Left lung (tissue), 10 donors: Measurements from ENCODE around the gene DYNLT1. TPM values are rescaled to one million over a fixed set of nuclear protein-coding genes. Genes with fewer than 3 reads are reported as not detected.
A peak's percentile ranks its signal among the peaks of the same experiment; 100 is the strongest.

ENCODE experiments used
- ATAC-seq: fragments of 200-7000 bp; cut with Tn5 transposase; one replicate; pipeline ENCODE4 v1.9.1; 2020; ENCODE audit warnings: moderate library complexity
- DNase-seq, 4 donors: peaks; one replicate each; pipeline ENCODE4 v3.0.0-alpha.2; 2013 to 2020
- H3K27ac ChIP-seq, 2 donors: fragments of 200-600 bp; sonication (generic) in 1 of 2; one replicate each; pipeline versions ENCODE4 v1.5.0 to v1.8.0; 2020 to 2021
- H3K27me3 ChIP-seq, 2 donors: fragments of 200-600 bp; sonication (generic) in 1 of 2; one replicate each; pipeline versions ENCODE4 v1.5.0 to v1.8.0; 2020 to 2021
- H3K36me3 ChIP-seq, 2 donors: fragments of 200-600 bp; sonication (generic) in 1 of 2; one replicate each; pipeline versions ENCODE4 v1.5.0 to v1.8.0; 2020 to 2021
- H3K4me1 ChIP-seq, 2 donors: fragments of 200-600 bp; one replicate each; pipeline ENCODE4 v1.8.0; 2021
- H3K4me3 ChIP-seq, 2 donors: fragments of 200-600 bp; sonication (generic) in 1 of 2; one replicate each; pipeline versions ENCODE4 v1.5.0 to v1.8.0; 2020 to 2021; ENCODE audit warnings: mild to moderate bottlenecking in 1 of 2
- H3K9me3 ChIP-seq, 2 donors: fragments of 200-600 bp; sonication (generic) in 1 of 2; one replicate each; pipeline versions ENCODE4 v1.5.0 to v1.8.0; 2020 to 2021
- intact Hi-C, 2 donors: fragments of 100-400 bp; cut with DNase I; formaldehyde crosslinking; loops; one replicate each; pipeline versions ENCODE4 v1.11.2 to v1.14.2; 2022
- polyA plus RNA-seq, 6 donors: library from polyadenylated mRNA; unstranded; fragments of 120-200 nt; gene quantifications; one replicate each; pipeline ENCODE4 v1.2.1, GENCODE V29; 2013; ENCODE audit not compliant: insufficient read length in 6 of 6
- total RNA-seq, 2 donors: library from RNA; stranded (reverse); fragmentation: NEBNext Ultra II Directional; extraction: Animal tissue kit (Norgen Biotek cat#: 25700); gene quantifications; one replicate each; pipeline ENCODE4 v1.2.1, GENCODE V29; 2021
- TF ChIP-seq, protein P1 (sequence below), 2 donors: fragments of 200-600 bp; sonication (generic) in 1 of 2; IDR thresholded peaks; one replicate each; pipeline versions ENCODE4 v1.5.0 to v1.8.0; 2021; ENCODE audit warnings: antibody characterized with exemption in 2 of 2
- donor health status: DM: no; HTN: yes; CAD: no.
- donor health status: DM: no; HTN: no; CAD: no.

Gene DYNLT1
- total and polyA plus RNA-seq, 8 donors, result 116 to 163 (median 139) TPM

DNA sequence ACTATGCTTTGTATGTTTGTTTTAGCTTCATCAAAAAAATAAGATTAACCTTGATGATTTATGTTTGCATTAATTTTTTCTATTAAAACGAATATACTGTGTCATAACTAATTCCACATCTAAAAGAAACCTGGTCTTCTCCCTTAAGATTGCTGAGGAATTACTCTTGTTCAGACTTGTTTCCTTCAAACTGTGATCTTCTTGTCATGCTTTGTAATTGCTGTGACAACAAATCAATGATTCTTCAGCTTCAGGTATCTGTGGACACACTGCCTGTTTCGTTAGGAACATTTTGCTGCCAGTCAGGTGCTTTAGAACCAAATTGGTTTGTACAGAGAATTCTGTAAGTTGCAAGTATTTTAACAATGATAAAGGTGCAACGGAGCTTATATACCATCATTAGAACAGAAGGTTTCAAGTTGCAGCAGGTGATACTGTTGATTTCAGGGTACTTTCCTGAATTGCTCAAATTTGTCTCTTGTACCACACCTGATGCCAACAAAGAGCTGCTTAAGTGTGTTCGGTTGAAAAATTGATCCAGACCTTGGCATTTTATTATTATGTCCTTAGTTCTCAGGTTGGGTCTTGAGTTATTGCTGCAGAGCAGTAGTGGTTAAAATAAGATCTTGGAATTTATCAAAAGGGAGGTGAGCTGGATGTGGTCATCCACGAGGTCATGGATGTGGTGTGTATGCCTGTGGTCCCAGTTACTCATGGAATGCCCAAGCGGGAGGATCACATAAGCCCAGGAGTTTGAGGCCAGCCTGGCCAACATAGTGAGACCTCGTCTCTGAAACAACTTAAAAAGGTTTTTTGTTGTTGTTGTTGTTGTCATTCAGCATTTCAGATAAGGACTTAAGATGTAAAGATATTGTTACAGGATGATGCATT lies 24.8 kb upstream of the DYNLT1 start:
- Histone ChIP-seq H3K4me3 (no peak overlapping the region), H3K27ac (peak overlapping the region in 1 of 2 donors; percentile 89), H3K36me3 (no peaks in the 10 kb centered on the region), H3K27me3 (no peaks in the 10 kb centered on the region), H3K4me1 (peaks cover 10 to 32% of the 10 kb centered on the region in 2 donors), H3K9me3 (no peaks in the 10 kb centered on the region)
- TF ChIP-seq, protein P1, sequence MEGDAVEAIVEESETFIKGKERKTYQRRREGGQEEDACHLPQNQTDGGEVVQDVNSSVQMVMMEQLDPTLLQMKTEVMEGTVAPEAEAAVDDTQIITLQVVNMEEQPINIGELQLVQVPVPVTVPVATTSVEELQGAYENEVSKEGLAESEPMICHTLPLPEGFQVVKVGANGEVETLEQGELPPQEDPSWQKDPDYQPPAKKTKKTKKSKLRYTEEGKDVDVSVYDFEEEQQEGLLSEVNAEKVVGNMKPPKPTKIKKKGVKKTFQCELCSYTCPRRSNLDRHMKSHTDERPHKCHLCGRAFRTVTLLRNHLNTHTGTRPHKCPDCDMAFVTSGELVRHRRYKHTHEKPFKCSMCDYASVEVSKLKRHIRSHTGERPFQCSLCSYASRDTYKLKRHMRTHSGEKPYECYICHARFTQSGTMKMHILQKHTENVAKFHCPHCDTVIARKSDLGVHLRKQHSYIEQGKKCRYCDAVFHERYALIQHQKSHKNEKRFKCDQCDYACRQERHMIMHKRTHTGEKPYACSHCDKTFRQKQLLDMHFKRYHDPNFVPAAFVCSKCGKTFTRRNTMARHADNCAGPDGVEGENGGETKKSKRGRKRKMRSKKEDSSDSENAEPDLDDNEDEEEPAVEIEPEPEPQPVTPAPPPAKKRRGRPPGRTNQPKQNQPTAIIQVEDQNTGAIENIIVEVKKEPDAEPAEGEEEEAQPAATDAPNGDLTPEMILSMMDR (IDR thresholded peaks at IDR 0.05), result no peak
- ATAC-seq (no peak), DNase-seq (no peak)
- intact Hi-C loops, result no loop called here

DNA sequence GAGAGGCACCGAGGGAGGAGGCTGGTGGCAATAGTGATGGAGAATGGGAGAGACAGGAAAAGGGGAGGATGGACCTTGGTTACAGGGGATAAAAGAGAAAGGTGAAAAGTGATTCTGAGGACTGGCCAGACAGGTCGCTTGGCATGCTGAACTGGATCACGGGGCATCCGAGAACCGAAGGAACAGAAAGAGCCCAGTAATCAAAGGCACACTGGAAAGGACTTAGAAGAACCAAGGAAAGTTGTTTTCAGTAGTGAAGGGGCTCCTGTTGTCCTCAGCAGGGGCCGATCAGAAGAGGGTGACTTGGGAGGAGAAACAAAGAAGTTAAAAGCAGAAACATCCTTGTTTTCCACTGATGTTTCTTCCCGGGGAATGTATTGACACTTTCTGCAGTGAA lies 24.2 kb upstream of the DYNLT1 start:
- no peaks in the 10 kb centered on the region for H3K27me3 ChIP-seq
- H3K27ac ChIP-seq, result peak overlapping the region in 1 of 2 donors; percentile 89
- H3K4me1 ChIP-seq, result peaks cover 10 to 38% of the 10 kb centered on the region in 2 donors
- no peaks in the 10 kb centered on the region for H3K36me3 ChIP-seq
- intact Hi-C loops, result no loop called here
- ATAC-seq, result no peak
- no peak overlapping the region for H3K4me3 ChIP-seq
- no peaks in the 10 kb centered on the region for H3K9me3 ChIP-seq
- no peak for DNase-seq
- TF ChIP-seq, protein P1 (IDR thresholded peaks at IDR 0.05), result no peak

DNA sequence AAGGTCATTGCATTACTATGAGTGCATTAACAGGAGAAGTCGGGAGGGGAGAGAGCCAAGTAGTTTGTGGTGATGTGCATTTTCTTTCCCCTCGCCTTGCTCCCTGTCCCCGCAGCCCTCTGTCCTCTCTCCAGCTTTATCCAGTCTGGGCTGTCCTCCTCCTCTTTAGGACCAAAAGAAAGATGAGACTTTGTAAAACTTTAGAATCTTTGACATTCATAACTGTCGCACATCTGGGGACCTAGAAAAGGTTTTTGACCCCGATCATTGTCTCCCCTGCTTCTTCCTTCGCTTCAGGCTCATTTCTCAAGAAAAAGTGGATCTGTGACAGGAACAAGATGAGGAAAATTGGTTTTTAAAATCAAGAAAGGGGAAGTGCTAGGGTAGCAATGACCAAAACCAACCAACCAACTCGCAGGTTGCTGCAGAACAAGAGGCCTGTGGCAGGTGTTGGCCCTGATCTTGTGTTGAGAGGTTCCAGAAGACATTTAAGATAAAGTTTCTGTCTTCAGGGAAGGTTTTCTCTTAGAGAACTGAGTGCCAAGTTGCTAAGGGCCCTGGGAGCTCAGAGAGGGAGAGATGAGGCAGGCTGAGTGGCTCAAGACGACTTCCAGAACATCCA lies 22.9 kb upstream of the DYNLT1 start:
- H3K27me3 ChIP-seq, result no peaks in the 10 kb centered on the region
- no peaks in the 10 kb centered on the region for H3K36me3 ChIP-seq
- peaks cover 11 to 50% of the 10 kb centered on the region in 2 donors for H3K4me1 ChIP-seq
- intact Hi-C loops, result no loop called here
- DNase-seq (no peak), ATAC-seq (no peak)
- peak overlapping the region; percentile 67 to 89 for H3K27ac ChIP-seq
- no peak overlapping the region for H3K4me3 ChIP-seq
- no peaks in the 10 kb centered on the region for H3K9me3 ChIP-seq
- TF ChIP-seq, protein P1 (IDR thresholded peaks at IDR 0.05), result no peak

DNA sequence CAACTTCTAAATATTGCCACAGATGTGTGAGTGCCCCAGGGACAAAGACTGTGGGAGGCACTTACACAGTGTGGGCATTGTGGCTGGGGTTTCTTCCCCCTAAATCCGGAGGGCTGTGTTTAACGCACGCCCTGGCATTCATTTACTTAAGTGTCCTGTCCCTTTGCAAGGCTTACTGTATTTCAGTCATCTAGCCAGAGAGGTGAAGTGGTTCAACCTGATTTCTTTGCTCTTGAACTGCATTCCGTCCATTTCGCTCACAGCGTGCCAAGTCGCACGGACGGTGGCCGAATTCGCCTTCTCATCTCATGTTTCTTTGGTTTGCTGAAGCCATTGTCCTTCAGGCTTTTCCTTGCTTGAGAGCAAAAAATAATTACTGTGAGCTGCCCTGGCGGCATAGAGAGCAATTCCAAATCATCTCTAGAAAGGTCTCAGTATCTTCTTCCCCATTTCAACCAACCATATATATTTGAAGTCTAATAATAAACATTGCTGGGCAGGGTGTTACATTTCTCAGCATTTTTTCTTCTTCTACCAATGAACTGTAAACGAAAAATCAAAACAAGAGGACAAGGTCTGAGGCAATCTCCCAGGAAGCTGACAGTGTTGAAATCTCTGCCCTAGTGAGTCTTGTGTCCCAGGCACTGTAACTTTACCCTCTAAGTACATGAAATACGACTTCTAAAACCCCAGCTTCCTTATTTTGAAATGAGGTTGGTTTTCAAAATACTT lies 22.3 kb upstream of the DYNLT1 start:
- TF ChIP-seq, protein P1 (IDR thresholded peaks at IDR 0.05), result no peak
- Histone ChIP-seq H3K27me3 (no peaks in the 10 kb centered on the region), H3K9me3 (no peaks in the 10 kb centered on the region), H3K27ac (peak overlapping the region; percentile 67 to 89), H3K4me1 (peaks cover 16 to 55% of the 10 kb centered on the region in 2 donors), H3K36me3 (no peaks in the 10 kb centered on the region), H3K4me3 (no peak overlapping the region)
- intact Hi-C loops, result no loop called here
- DNase-seq (peak in 2 of 4 donors; percentile 66 to 87), ATAC-seq (peak; percentile 74)
